Ecto neural progenitor cell (in vitro differentiated cells): ENCODE results near the gene ATG10.
A peak's percentile ranks its signal among the peaks of the same experiment; 100 is the strongest.

Experiments
- DNase-seq: peaks from one replicate; pipeline ENCODE4 v3.0.0-alpha.2; 2018; ENCODE audit warnings: low spot score

Gene ATG10

GRCh38 chr5:82164977-82165713 lies 193.3 kb downstream of the ATG10 start:
- peak; percentile 50 for DNase-seq

- no peak for DNase-seq
Measured at GRCh38 chr5:82165740-82166530, 194.1 kb downstream of the ATG10 start.

- no peak for DNase-seq
Measured at GRCh38 chr5:82167372-82167935, 195.6 kb downstream of the ATG10 start.

GRCh38 chr5:82168294-82168693 lies 196.5 kb downstream of the ATG10 start:
- DNase-seq: no peak

- no peak for DNase-seq
Measured at GRCh38 chr5:82169892-82170291, 198.1 kb downstream of the ATG10 start.

- peak; percentile 73 for DNase-seq
Measured at GRCh38 chr5:82174128-82174918, 202.5 kb downstream of the ATG10 start.

- DNase-seq: no peak
Measured at GRCh38 chr5:82174919-82175219, 203.0 kb downstream of the ATG10 start.

GRCh38 chr5:82176115-82176814 lies 204.4 kb downstream of the ATG10 start:
- no peak for DNase-seq

GRCh38 chr5:82178378-82178777 lies 206.6 kb downstream of the ATG10 start:
- no peak for DNase-seq

GRCh38 chr5:82182662-82183061 lies 210.8 kb downstream of the ATG10 start:
- DNase-seq: no peak

GRCh38 chr5:82183828-82184227 lies 212.0 kb downstream of the ATG10 start:
- DNase-seq: no peak

- DNase-seq: no peak
Measured at GRCh38 chr5:82185851-82186250, 214.0 kb downstream of the ATG10 start.

- DNase-seq: no peak
Measured at GRCh38 chr5:82197550-82197949, 225.7 kb downstream of the ATG10 start.

GRCh38 chr5:82204567-82204966 lies 232.7 kb downstream of the ATG10 start:
- no peak for DNase-seq

- DNase-seq: no peak
Measured at GRCh38 chr5:82205005-82205404, 233.2 kb downstream of the ATG10 start.

GRCh38 chr5:82208371-82208770 lies 236.5 kb downstream of the ATG10 start:
- no peak for DNase-seq

- no peak for DNase-seq
Measured at GRCh38 chr5:82211855-82212572, 240.2 kb downstream of the ATG10 start.

- no peak for DNase-seq
Measured at GRCh38 chr5:82217917-82218316, 246.1 kb downstream of the ATG10 start.

- DNase-seq: no peak
Measured at GRCh38 chr5:82218374-82219156, 246.7 kb downstream of the ATG10 start.

GRCh38 chr5:82221020-82221419 lies 249.2 kb downstream of the ATG10 start:
- no peak for DNase-seq
